ENCODE results near the gene LSM12. TPM values are rescaled to one million over a fixed set of nuclear protein-coding genes. Genes with fewer than 3 reads are reported as not detected.
A peak's percentile ranks its signal among the peaks of the same experiment; 100 is the strongest.
"Not testable (repeated sequence)": the region's sequence is repeated elsewhere in the genome, so short reads cannot be mapped to it uniquely, and the experiment has no call there.

LSM12 gene
- total RNA-seq, 2 experiments from 2014 or later, result 68.3 to 76.8 TPM

- H3K36me3 Mint-ChIP-seq, result no peaks in the 10 kb centered on the region
- no peak overlapping the region for H3K27ac Mint-ChIP-seq
- ATAC-seq (no peak), DNase-seq (no peak)
- no peaks in the 10 kb centered on the region for H3K9me3 Mint-ChIP-seq (ENCODE audit: low read depth)
- H3K4me3 Mint-ChIP-seq, result no peak overlapping the region
- CTCF ChIA-PET, result interaction anchor here (2.4 kb wide), 2 partner anchors 58 to 77 kb away, joined by 8 to 11 read pairs; no protein-coding TSS in a partner anchor
- H3K27me3 Mint-ChIP-seq, result peaks cover 23% of the 10 kb centered on the region
- H3K4me1 Mint-ChIP-seq, result peaks cover 13% of the 10 kb centered on the region
These were observed 65.0 kb downstream of the LSM12 start for GRCh38 chr17:44001461-44001920.

DNA sequence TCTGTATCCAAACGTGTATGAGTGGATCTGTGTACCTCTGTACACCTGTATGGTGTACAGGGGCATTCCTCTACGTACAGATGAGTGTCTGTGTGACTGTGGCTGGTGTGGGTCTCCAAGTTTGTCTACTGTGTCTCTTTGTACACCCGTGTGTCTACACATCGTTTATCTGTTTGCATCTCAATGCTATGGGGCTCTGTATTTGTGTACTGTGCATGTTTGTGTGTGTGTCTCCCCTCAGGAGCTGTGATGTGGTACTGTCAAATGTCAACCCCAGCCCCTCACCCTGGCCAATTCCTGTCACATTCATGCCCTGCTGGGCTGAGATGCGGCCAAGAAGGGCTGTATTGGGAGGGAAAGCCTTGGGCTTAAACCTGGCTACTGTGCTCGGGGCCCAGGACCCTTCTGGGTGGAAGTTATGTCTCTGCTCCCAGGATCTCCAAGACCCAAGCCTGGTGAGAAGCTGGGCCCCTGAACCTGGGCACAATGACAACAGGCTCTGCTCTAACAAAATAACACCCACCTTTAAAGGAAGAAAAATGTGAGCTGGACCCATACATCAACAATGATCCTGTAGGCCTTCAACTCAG is 65.5 kb downstream of the LSM12 start:
- H3K4me1 Mint-ChIP-seq, result peaks cover 8% of the 10 kb centered on the region
- H3K36me3 Mint-ChIP-seq, result no peaks in the 10 kb centered on the region
- CTCF ChIA-PET, result interaction anchor here (0.7 to 2.4 kb wide), 2 partner anchors 57 to 309 kb away, joined by 3 to 11 read pairs; no protein-coding TSS in a partner anchor
- DNase-seq, result no peak
- no peak overlapping the region for H3K4me3 Mint-ChIP-seq
- no peak for ATAC-seq
- H3K27me3 Mint-ChIP-seq, result peaks cover 23% of the 10 kb centered on the region
- H3K9me3 Mint-ChIP-seq (ENCODE audit: low read depth), result no peaks in the 10 kb centered on the region
- H3K27ac Mint-ChIP-seq, result no peak overlapping the region

GRCh38 chr17:44000141-44000860 is 66.2 kb downstream of the LSM12 start:
- no peaks in the 10 kb centered on the region for H3K9me3 Mint-ChIP-seq (ENCODE audit: low read depth)
- H3K27me3 Mint-ChIP-seq, result peaks cover 21% of the 10 kb centered on the region
- H3K4me1 Mint-ChIP-seq, result peaks cover 7% of the 10 kb centered on the region
- H3K27ac Mint-ChIP-seq, result no peak overlapping the region
- no peak for DNase-seq
- H3K36me3 Mint-ChIP-seq, result no peaks in the 10 kb centered on the region
- ATAC-seq, result no peak
- H3K4me3 Mint-ChIP-seq, result no peak overlapping the region
- CTCF ChIA-PET, result interaction anchor here (0.7 to 7.4 kb wide), 4 partner anchors 8 to 433 kb away, joined by 3 to 67 read pairs (median 4); partner anchors contain the start of gene PPY

- Mint-ChIP-seq H3K4me1 (peaks cover 2% of the 10 kb centered on the region), H3K4me3 (no peak overlapping the region), H3K27me3 (peaks cover 22% of the 10 kb centered on the region), H3K9me3 (ENCODE audit: low read depth) (no peaks in the 10 kb centered on the region), H3K27ac (no peak overlapping the region), H3K36me3 (no peaks in the 10 kb centered on the region)
- CTCF ChIA-PET, result interaction anchor here (1.6 to 7.4 kb wide), 3 partner anchors 9 to 55 kb away, joined by 4 to 67 read pairs (median 5); partner anchors contain the start of gene PPY
- DNase-seq (no peak), ATAC-seq (no peak)
These were observed 67.4 kb downstream of the LSM12 start for GRCh38 chr17:43999024-43999423.

GRCh38 chr17:43998552-43998951 is 67.9 kb downstream of the LSM12 start:
- Mint-ChIP-seq H3K4me1 (peaks cover 2% of the 10 kb centered on the region), H3K27me3 (peaks cover 22% of the 10 kb centered on the region), H3K4me3 (no peak overlapping the region), H3K9me3 (ENCODE audit: low read depth) (no peaks in the 10 kb centered on the region), H3K27ac (no peak overlapping the region), H3K36me3 (no peaks in the 10 kb centered on the region)
- DNase-seq (no peak), ATAC-seq (no peak)
- CTCF ChIA-PET, result interaction anchor here (1.6 to 7.4 kb wide), 3 partner anchors 10 to 55 kb away, joined by 4 to 67 read pairs (median 5); partner anchors contain the start of gene PPY

GRCh38 chr17:43997180-43997579 is 69.3 kb downstream of the LSM12 start:
- not testable (repeated sequence) for H3K36me3 Mint-ChIP-seq; H3K9me3 Mint-ChIP-seq (ENCODE audit: low read depth)

GRCh38 chr17:43995150-43995471 is 71.4 kb downstream of the LSM12 start:
- DNase-seq (no peak), ATAC-seq (no peak)
- no peaks in the 10 kb centered on the region for H3K9me3 Mint-ChIP-seq (ENCODE audit: low read depth)
- no peaks in the 10 kb centered on the region for H3K4me1 Mint-ChIP-seq
- no peak overlapping the region for H3K27ac Mint-ChIP-seq
- H3K4me3 Mint-ChIP-seq, result no peak overlapping the region
- CTCF ChIA-PET, result interaction anchor here (0.8 to 7.4 kb wide), 8 partner anchors 12 to 117 kb away, joined by 3 to 67 read pairs (median 4); partner anchors contain the start of gene PPY
- H3K36me3 Mint-ChIP-seq, result no peaks in the 10 kb centered on the region
- peaks cover 26% of the 10 kb centered on the region for H3K27me3 Mint-ChIP-seq

More at GRCh38 chr17:43997180-43997579, 69.3 kb downstream of the LSM12 start:
- not testable (repeated sequence) for H3K4me1 Mint-ChIP-seq, H3K27ac Mint-ChIP-seq, DNase-seq, H3K4me3 Mint-ChIP-seq, ATAC-seq
- CTCF ChIA-PET, result interaction anchor here (1.2 to 7.4 kb wide), 5 partner anchors 11 to 117 kb away, joined by 3 to 67 read pairs (median 3); partner anchors contain the start of gene PPY
- peaks cover 26% of the 10 kb centered on the region for H3K27me3 Mint-ChIP-seq

DNA sequence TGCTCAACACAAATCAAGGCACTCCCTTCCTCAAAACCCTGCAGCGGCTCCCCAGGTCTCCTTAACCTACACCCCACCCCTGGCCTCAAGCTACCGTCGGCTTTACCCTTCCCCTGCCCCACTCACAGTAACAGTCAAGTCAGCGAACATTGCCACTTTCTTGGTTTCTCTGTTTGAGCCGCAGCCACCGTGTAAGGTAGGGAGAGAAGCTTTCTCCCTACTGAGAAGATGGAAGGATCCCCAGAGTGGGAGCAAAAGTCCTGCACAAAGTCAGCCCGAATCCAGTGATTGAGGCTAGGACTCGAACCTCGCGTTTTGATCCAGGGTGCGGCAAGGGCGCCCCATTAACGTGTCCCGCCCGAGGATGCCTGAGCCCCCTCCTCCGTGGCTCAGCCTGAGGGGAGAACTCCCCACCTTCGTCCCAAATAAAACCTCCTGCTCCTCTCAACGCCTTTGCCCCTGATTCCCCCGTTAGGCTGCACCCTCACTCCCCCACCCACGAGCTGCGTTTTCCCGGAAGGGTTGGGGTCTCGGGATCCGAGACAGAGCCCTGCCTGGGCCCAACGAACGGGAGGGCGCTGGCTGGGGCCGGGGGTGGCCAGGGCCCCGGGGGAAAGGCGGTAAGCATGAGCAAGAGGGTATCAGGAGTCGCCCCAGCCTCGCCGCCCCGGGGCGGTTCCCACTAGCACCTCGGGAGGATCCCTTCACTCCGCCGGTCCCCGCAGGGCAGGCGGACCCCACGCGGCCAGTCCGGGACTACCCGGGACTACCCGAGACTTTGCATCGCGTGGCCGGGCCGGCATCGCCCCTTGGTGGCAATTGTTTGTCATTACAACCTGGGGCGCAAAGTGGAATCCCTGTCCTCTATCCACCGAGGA is 72.0 kb downstream of the LSM12 start:
- ATAC-seq, result peak; percentile 87
- H3K27me3 Mint-ChIP-seq, result peaks cover 26% of the 10 kb centered on the region
- DNase-seq, result peak; percentile 75
- H3K4me3 Mint-ChIP-seq, result no peak overlapping the region
- no peaks in the 10 kb centered on the region for H3K36me3 Mint-ChIP-seq
- no peaks in the 10 kb centered on the region for H3K9me3 Mint-ChIP-seq (ENCODE audit: low read depth)
- H3K27ac Mint-ChIP-seq, result no peak overlapping the region
- H3K4me1 Mint-ChIP-seq, result no peaks in the 10 kb centered on the region
- CTCF ChIA-PET, result interaction anchor here (0.9 to 7.4 kb wide), 16 partner anchors 10 to 116 kb away, joined by 3 to 67 read pairs (median 4); partner anchors contain the start of genes NAGS and PPY

GRCh38 chr17:43992641-43993040 is 73.8 kb downstream of the LSM12 start:
- H3K36me3 Mint-ChIP-seq, result no peaks in the 10 kb centered on the region
- no peaks in the 10 kb centered on the region for H3K9me3 Mint-ChIP-seq (ENCODE audit: low read depth)
- no peaks in the 10 kb centered on the region for H3K4me1 Mint-ChIP-seq
- peaks cover 35% of the 10 kb centered on the region for H3K27me3 Mint-ChIP-seq
- no peak overlapping the region for H3K4me3 Mint-ChIP-seq
- H3K27ac Mint-ChIP-seq, result no peak overlapping the region
- DNase-seq, result no peak
- ATAC-seq, result no peak
- CTCF ChIA-PET, result interaction anchor here (0.7 to 2.8 kb wide), 4 partner anchors 31 to 114 kb away, joined by 3 to 8 read pairs (median 4); no protein-coding TSS in a partner anchor

DNA sequence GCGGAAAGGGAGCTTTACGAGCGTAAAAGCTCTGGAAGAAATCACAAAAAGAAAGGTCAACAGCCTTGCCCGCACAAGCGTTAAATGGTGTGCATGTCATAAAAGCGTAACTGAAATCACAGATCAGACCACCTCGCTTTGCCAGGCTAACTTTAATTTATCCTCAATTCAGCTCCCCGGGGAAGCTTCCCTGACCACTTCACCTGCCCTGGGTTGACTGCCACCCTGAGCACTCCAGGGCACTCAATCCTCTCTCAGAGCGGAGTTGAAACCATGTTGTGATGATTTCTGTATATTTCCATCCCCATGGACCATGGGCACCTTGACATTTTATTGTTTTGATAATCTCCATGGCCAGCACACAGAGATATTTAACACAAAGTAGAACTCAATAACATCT is 78.2 kb downstream of the LSM12 start:
- ATAC-seq (no peak), DNase-seq (no peak)
- Mint-ChIP-seq H3K4me1 (peaks cover 15% of the 10 kb centered on the region), H3K4me3 (no peak overlapping the region), H3K36me3 (no peaks in the 10 kb centered on the region), H3K9me3 (ENCODE audit: low read depth) (no peaks in the 10 kb centered on the region), H3K27me3 (peaks cover 45% of the 10 kb centered on the region), H3K27ac (no peak overlapping the region)
- CTCF ChIA-PET, result interaction anchor here (2.9 kb wide), 1 partner anchor 44 kb away, joined by 11 read pairs; no protein-coding TSS in a partner anchor

GRCh38 chr17:43987131-43988021 is 79.1 kb downstream of the LSM12 start:
- no peak for ATAC-seq
- CTCF ChIA-PET, result interaction anchor here (1.4 to 2.9 kb wide), 2 partner anchors 20 to 43 kb away, joined by 5 to 11 read pairs; no protein-coding TSS in a partner anchor
- Mint-ChIP-seq H3K4me3 (no peak overlapping the region), H3K4me1 (peaks cover 15% of the 10 kb centered on the region), H3K27me3 (peaks cover 51% of the 10 kb centered on the region), H3K9me3 (ENCODE audit: low read depth) (no peaks in the 10 kb centered on the region), H3K27ac (no peak overlapping the region), H3K36me3 (no peaks in the 10 kb centered on the region)
- no peak for DNase-seq

Measured in activated CD8-positive, alpha-beta memory T cell treated with anti-CD3 and anti-CD28 coated beads, Interleukin-2, amount 10 ng/mL, durations not matched to agents 7 days and 5 days (primary cell).